Ammon's horn (tissue), 1 donor: ENCODE measurements around the gene SERPINE2.
"Not testable (repeated sequence)": the region's sequence is repeated elsewhere in the genome, so short reads cannot be mapped to it uniquely, and the experiment has no call there.

ENCODE experiments used
- DNase-seq: peaks from one replicate; pipeline ENCODE4 v3.0.0-alpha.2; 2016; ENCODE audit warnings: low spot score

The SERPINE2 gene

DNA sequence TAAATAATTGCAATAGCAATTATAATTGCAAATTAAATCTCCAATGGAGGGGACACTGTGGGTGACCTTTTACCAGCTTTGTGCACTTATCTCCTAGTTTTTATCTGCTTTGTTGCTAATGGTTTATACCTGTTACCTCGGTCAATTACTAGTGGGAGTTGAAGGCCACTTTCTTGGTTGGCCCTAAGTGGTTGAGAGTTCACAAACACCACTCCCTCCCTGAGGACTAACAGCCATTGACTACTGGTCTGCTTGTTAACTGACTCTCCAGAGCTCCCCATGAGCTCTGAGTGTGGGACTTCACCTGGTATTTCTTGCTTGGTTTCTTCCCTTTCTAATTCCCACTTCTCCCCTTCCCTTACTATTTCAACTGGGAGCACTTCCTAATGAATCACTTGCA, 27.2 kb downstream of the SERPINE2 start:
- DNase-seq: no peak

DNA sequence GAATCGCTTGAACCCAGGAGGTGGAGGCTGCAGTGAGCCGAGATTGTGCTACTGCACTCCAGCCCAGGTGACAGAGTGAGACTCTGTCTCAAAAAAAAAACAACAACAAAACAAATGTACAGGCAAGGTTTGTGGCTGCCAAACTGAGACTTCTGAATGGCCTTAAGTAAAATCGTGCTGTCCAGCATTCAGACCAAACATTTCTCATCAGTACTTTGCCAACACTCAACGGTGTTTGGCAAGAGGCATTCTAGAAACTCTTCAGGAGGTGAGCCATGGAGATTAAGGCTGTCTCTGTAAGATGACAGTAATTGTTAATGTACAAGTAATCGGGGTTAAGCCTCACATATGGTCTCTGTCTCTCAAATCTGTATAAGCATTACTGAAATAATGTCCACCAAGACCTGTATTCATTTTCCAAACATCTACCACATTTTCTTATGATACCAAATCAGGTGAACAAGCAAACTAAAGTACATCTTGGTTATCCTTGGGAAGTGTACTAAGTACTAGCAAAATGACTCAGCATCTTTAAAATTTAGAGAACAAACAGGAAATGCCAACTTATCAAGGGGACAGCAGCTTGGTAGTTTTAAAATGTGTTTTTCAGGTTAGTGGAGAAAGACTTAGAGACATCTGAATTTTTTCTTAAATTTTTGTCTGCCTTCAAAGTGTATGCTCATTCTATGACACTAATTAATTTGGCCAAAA, 29.3 kb downstream of the SERPINE2 start:
- DNase-seq: no peak

- DNase-seq: no peak
Measured at GRCh38 chr2:224008702-224009261, 30.3 kb downstream of the SERPINE2 start.

DNA sequence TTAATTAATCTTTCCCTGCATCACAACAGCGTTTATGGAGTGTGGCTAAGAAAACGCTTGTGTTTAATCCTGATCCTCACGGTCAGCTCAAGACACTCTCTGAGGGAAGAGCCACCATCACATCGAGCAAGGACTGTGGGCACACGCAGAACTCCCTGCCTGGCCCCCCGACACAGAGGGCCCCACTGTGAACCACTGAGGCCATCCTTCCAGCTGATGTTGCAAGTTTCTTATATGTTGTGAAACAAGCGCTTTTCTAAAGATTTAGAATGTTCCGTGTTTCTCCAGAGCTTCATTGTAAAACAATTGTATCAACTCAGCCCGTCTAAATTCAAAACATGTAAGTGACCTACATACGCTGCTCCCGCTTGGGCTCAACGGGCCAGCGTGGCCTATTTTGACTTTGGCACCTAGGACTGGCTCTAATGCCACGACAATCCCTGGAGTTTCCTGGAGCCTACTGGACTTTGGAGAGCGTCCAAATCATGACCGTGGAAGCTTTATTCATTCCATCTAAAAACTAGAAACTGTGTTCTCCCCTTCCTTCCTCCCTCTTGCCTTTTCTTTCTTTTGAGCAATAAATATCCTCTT, 34.9 kb downstream of the SERPINE2 start:
- peak; percentile 61 for DNase-seq

GRCh38 chr2:224000662-224001061, 38.4 kb downstream of the SERPINE2 start:
- DNase-seq: not testable (repeated sequence)

DNA sequence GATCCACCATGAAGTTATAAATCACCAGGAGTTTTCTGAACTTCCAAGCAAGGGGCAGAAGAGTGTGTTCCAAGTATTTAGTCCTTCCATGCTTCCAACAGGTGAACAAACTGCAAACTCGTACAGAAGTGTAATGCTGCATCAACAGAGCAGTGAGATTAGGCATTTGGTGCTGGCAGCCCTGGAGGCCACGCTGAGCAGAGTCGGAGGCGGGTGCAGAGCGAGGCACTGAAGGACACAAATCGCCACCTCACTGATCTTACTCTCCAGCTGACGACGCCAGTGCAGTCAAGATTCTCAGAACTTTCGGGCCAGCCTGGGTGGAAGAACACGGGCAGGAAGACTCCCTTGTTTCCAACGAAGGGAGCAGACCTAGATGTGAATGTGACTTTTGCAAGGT, 39.2 kb downstream of the SERPINE2 start:
- DNase-seq: no peak

GRCh38 chr2:223998948-223999347, 40.1 kb downstream of the SERPINE2 start:
- no peak for DNase-seq

DNA sequence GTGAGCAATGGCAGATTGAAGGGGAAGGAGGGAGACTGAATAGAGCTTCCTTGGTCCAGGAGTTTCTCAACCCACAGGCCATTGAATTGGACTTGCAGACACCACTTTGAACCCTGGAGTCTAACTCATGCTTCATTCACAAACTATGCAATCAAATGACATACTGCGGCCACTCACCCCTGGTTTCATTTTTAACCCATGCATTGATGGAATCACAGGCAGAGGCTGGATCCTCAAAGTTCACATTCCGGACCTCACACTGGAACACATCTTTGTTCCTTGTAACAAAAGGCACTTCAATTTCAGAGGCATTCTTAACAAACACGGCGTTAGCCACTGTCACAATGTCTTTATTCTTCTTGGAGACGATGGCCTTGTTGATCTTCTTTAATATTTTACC, 41.1 kb downstream of the SERPINE2 start:
- DNase-seq: no peak

- no peak for DNase-seq
Measured at GRCh38 chr2:223996391-223996790, 42.7 kb downstream of the SERPINE2 start.

DNA sequence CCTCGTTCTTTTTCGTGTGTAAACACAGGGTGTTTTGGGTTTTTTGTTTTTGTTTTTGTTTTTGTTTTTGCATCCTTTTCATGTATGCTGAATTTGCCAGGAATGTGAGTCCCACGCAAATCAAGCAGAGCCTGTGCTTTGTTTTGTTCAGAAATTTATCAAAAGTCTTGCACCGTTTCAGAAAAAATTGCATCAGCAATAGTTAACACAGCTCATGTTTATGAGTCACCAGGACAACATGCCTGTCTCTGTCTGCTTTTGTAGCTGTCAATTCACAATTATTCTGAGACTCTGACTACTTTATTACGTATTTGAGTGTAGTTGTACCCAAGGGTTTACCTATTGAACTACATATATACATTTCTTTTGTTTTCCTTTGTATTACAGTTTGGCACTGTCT, 43.5 kb downstream of the SERPINE2 start:
- no peak for DNase-seq

DNA sequence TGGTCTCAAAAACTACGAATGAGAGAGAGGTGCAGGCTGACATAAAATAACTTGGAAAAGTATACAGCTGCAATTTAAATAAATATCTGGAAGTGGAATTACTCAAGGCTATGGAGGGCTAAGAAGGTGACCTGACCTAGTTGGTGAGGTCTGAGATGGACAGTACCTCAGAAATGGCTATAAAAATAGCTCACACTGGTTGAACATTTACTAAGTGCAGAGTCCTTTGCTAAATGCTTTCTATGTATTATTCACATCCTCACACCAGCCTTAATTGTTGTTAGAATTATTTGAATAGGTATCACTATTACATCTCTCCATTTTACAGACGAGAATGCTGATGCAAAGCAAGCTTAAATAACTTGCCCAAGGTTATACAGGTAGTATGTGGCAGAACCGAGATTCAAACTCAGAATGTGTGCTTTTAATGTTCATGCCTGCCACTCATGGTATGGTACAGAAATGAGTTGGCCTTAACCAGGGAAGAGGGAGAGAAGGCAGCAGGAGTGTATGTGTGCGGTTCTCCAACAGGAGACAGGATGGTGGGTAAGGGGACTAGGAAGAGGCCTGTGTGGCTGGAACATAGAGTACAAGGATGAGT, 44.4 kb downstream of the SERPINE2 start:
- no peak for DNase-seq

- peak; percentile 93 for DNase-seq
Measured at GRCh38 chr2:223993634-223994232, 45.4 kb downstream of the SERPINE2 start.

DNA sequence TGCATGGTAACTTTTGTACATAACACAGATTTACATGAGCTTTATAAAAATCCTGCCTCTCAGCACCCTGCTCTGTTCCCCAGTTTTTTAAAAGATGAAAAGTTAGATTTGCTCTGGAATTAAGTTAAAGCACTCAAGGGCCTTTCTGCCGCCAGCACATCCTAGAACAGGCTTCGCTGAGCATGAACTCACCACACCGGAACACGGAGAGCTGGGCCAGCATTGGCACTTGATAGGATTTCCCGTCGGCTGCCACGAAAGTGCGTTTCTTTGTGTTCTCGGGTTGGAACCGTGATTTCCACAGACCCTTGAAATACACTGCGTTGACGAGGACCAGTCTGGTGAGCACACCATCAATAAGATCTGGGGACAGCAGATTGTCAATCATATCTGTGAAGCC, 47.5 kb downstream of the SERPINE2 start:
- DNase-seq: no peak

- no peak for DNase-seq
Measured at GRCh38 chr2:223989856-223990232, 49.2 kb downstream of the SERPINE2 start.

DNA sequence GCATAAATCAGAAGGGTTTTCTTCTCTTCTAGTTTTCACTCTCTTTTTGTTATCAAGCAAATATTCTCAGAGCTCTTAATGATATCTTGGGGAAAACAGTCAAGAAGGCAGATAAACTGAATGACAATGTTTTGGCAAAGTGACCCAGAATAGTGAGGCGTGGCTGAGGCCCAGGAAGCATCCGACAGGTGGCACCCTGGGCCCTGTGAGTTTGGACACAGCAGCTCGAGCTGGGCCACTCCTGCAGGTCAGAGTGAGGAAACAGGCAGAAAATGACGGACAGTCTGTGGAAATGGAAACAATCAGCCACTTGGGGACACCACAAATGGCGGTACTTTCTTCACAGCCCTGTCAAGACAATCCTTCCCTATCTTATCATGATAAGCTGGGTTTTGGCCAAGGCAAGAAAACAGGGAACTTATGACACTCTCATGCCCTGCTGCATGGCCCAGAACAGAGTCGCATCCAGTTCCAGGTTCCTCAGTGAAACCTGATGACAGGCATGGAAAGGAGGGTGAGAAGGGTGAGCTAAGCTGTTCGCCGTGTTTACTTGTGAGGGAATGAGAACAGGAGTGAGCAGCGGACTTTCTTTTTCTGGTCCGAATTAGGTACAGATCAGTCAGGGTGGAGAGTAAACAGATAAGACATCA, 49.8 kb downstream of the SERPINE2 start:
- DNase-seq: no peak

DNA sequence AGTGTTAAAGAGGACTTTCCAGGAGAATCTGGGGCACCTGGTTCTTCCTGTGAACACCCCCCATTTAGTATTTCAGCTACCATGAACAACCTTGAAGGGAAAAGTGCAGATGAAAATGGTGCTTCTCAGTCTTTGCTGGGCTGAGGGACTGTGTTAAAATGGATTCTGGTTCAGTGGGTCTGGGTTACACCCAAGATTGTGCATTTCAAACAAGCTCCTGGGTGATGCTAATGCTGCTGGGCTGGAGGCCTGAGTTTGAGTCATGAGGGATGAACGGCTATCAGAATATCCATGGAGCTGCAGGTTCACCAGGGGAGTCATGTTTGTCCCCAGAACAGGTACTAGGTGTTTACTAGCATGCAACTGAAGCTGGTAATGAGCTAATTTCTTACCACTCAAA, 57.8 kb downstream of the SERPINE2 start:
- DNase-seq: no peak

DNA sequence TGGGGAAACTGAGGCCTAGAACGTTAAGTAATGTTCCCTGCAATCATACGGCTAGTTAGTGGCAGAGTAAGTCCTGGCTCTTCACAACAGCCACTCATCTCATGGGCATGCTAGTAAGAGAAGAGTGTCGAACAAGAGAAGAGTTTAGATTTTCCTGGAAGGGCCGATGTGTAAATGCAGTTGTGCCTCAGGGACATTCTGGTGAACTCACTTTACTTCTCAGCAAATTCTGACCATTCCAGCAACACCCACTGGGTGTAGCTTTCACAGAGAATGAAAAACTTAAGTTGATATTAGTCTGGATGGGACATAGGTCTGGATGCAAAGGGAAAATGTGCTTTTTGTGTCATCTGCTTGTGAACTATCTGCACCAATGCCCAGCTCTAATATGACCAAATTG, 58.3 kb downstream of the SERPINE2 start:
- no peak for DNase-seq

DNA sequence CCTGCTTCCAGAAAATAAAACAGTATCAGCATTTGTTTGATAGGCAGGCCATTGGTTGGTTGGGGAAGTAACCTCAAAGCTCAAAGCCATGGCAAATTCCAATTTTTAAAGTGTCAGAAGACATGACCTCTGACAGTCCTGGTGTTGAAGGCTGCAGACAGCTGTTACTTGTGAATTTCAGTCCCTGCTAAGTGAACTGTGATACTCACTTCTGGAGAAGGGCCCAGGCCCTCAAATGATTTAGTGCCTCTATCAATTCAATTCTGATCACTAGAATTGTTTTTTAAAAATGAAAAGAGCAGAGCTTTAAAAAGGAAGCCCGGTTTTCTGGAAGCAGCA, 58.7 kb downstream of the SERPINE2 start:
- DNase-seq: no peak

DNA sequence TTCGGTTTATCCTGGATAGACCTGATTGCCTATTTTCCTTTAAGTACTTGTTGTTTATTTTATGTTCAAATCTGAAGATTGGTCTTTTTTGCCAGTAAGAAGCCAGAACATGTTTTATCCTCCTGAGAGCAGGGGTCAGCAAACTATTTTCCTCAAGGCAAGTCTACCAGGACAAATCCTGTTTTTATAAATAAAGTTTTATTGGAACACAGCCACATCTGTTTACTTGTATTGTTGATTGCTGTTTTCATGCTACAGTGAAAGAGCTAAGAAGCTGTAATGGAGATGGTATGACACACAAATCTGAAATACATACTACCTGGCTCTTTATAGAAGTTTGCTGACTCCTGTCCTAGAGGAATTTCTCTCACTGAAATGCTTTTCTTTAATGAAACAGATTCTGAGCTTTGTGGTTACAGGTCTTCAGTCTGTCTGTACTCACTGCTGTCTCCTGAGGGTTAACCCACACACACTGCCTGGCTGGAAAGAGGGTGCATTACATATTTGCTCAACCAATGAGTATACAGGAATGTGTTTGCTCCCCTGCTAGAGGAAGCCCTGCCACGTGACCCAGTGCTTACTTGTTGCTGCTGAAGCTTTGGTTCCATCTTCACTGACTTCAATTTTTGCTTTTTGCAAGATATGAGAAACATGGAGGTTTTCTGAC, 59.2 kb downstream of the SERPINE2 start:
- no peak for DNase-seq

GRCh38 chr2:223978451-223978850, 60.6 kb downstream of the SERPINE2 start:
- DNase-seq: no peak

GRCh38 chr2:223976635-223977226, 62.4 kb downstream of the SERPINE2 start:
- DNase-seq: no peak

DNA sequence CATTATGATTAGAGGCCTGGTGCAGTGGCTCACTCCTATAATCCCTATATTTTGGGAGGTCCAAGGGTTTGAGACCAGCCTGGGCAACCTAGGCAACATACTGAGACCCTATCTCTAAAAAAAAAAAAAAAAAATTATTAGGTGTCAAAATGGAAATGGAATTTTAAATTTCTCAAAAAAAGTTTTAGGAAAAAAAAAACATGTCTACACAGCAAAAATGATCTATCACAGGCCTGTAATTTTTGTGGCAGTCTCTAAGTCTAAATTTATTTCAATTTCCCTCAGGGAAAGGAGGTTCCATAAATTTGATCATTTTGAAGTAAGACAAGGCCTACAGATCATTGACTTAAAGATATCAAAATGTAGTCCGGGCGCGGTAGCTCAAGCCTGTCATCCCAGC, 65.5 kb downstream of the SERPINE2 start:
- no peak for DNase-seq
